ENCODE results near the gene GP2. TPM values are rescaled to one million over a fixed set of nuclear protein-coding genes. Genes with fewer than 3 reads are reported as not detected.

GP2 gene
- total RNA-seq, 1 experiment from 2014 or later, result not detected

DNA sequence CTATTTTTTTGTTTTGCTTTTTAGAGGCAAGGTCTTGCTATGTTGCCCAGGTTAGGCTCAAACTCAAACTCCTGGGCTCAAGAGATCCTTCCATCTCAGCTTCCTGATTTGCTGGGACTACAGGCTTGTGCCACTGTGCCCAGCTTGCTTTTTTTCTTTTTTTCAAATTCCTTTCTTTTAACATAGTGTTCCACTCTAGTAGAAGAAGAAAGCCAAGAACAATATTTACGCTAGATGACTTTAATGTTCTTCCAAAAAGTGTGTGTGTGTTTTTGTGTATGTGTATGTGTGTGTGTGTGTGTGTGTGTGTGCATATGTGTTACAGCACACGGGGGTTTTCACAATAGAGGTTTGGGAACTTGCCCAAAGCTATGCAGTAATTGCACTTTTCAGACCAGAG, 35.9 kb upstream of the GP2 start:
- H3K27ac Mint-ChIP-seq (ENCODE audit: low read depth, unreplicated experiment), result no peak overlapping the region
- H3K9me3 Mint-ChIP-seq (ENCODE audit: unreplicated experiment), result no peaks in the 10 kb centered on the region
- no peak for DNase-seq (ENCODE audit: unreplicated experiment)
- no peak overlapping the region for H3K4me3 Mint-ChIP-seq (ENCODE audit: unreplicated experiment)
- H3K36me3 Mint-ChIP-seq (ENCODE audit: insufficient read depth, unreplicated experiment), result peaks cover 2% of the 10 kb centered on the region
- no peak for TF ChIP-seq CTCF (IDR thresholded peaks at IDR 0.05; ENCODE audit: unreplicated experiment)
- H3K27me3 Mint-ChIP-seq (ENCODE audit: insufficient read depth, unreplicated experiment), result peaks cover 57% of the 10 kb centered on the region
- intact Hi-C loops (cut with micrococcal nuclease), result no loop called here
- ChIA-PET CTCF (interaction anchor here (0.7 to 3.9 kb wide), 2 partner anchors 21 to 200 kb away, joined by 3 to 19 read pairs; no protein-coding TSS in a partner anchor), POLR2A (no interaction called here)
- BruUV-seq (replicated peaks), result no TSS peak
- no peaks in the 10 kb centered on the region for H3K4me1 Mint-ChIP-seq (ENCODE audit: insufficient read depth, unreplicated experiment)

DNA sequence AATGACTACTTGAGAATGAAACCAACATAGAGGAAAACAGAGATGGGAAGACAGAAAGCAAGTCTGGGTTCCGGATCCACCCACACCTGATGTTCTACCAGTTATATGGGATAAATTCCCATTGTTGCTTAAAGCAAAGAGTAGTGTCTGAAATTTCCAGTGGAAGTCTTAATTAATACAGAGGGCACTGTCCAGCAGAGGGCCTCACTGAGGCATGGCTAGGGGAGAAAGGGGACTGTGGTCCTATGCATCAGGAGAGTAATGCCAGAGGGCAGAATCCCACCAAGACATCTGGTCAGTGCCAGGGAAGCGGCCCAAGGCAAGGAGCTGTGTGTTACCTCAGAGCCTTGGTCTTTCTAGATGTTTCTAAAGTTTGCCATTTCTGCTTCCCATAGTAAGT, 32.7 kb upstream of the GP2 start:
- ChIA-PET CTCF (no interaction called here), POLR2A (no interaction called here)
- Mint-ChIP-seq H3K4me1 (ENCODE audit: insufficient read depth, unreplicated experiment) (no peaks in the 10 kb centered on the region), H3K27me3 (ENCODE audit: insufficient read depth, unreplicated experiment) (peaks cover 68% of the 10 kb centered on the region), H3K36me3 (ENCODE audit: insufficient read depth, unreplicated experiment) (no peaks in the 10 kb centered on the region), H3K27ac (ENCODE audit: low read depth, unreplicated experiment) (no peak overlapping the region), H3K4me3 (ENCODE audit: unreplicated experiment) (no peak overlapping the region), H3K9me3 (ENCODE audit: unreplicated experiment) (peaks cover 8% of the 10 kb centered on the region)
- no peak for TF ChIP-seq CTCF (IDR thresholded peaks at IDR 0.05; ENCODE audit: unreplicated experiment)
- intact Hi-C loops (cut with micrococcal nuclease), result no loop called here
- no peak for DNase-seq (ENCODE audit: unreplicated experiment)
- no TSS peak for BruUV-seq (replicated peaks)

DNA sequence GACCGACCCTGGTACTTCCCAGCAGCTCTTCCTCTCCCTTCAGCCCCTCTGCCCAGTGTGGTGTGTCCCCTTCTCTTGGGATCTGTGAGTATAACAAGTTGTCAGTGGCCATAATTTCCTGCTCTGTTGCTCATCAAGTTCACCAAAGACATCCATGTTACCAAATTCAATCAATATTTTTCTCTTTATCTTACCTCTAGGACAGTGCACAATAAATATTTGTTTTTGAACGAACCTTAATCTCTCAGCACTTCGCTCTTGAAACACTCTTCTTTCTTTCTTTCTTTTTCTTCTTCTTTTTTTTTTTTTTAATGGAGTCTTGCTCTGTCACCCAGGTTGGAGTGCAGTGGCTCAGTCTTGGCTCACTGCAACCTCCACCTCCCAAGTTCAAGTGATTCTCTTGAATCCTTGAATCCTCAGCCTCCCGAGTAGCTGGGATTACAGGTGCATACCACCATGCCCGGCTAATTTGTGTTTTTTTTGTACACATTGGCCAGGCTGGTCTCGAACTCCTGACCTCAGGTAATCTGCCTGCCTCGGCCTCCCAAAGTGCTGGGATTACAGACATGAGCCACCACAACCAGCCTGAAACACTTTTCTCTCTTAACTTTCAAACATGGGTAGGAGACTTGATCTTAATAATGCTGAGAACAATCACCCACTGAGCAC, 27.9 kb upstream of the GP2 start:
- TF ChIP-seq CTCF (IDR thresholded peaks at IDR 0.05; ENCODE audit: unreplicated experiment), result no peak
- no peak for DNase-seq (ENCODE audit: unreplicated experiment)
- ChIA-PET CTCF (no interaction called here), POLR2A (no interaction called here)
- intact Hi-C loops (cut with micrococcal nuclease), result no loop called here
- peaks cover 8% of the 10 kb centered on the region for H3K9me3 Mint-ChIP-seq (ENCODE audit: unreplicated experiment)
- H3K27ac Mint-ChIP-seq (ENCODE audit: low read depth, unreplicated experiment), result no peak overlapping the region
- no peaks in the 10 kb centered on the region for H3K36me3 Mint-ChIP-seq (ENCODE audit: insufficient read depth, unreplicated experiment)
- no TSS peak for BruUV-seq (replicated peaks)
- H3K4me1 Mint-ChIP-seq (ENCODE audit: insufficient read depth, unreplicated experiment), result no peaks in the 10 kb centered on the region
- H3K27me3 Mint-ChIP-seq (ENCODE audit: insufficient read depth, unreplicated experiment), result peaks cover 51% of the 10 kb centered on the region
- H3K4me3 Mint-ChIP-seq (ENCODE audit: unreplicated experiment), result no peak overlapping the region

DNA sequence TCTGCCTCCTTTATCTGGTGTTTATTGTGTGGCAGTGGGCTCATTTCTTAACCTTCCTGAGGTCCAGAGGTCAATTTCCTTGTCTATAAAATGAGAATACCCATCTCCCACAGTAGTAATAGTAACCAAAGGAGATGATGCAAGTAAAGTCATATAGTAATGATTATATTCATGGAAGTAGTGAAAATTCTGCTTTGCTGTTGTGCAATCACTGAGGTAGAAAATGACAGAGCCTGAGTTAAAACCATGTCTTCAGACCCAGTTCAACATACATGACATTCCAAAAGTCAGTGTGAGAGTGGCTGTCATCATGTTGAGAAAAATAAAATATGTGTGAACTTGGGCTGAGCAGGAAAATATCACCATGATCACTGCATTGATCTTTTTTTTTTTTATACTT, 26.1 kb upstream of the GP2 start:
- Mint-ChIP-seq H3K27ac (ENCODE audit: low read depth, unreplicated experiment) (no peak overlapping the region), H3K4me3 (ENCODE audit: unreplicated experiment) (no peak overlapping the region), H3K36me3 (ENCODE audit: insufficient read depth, unreplicated experiment) (no peaks in the 10 kb centered on the region), H3K4me1 (ENCODE audit: insufficient read depth, unreplicated experiment) (no peaks in the 10 kb centered on the region), H3K9me3 (ENCODE audit: unreplicated experiment) (peaks cover 8% of the 10 kb centered on the region), H3K27me3 (ENCODE audit: insufficient read depth, unreplicated experiment) (peaks cover 40% of the 10 kb centered on the region)
- no peak for DNase-seq (ENCODE audit: unreplicated experiment)
- ChIA-PET POLR2A (no interaction called here), CTCF (interaction anchor here (0.7 kb wide), 1 partner anchor 30 kb away, joined by 3 read pairs; no protein-coding TSS in a partner anchor)
- TF ChIP-seq CTCF (IDR thresholded peaks at IDR 0.05; ENCODE audit: unreplicated experiment), result no peak
- no TSS peak for BruUV-seq (replicated peaks)
- intact Hi-C loops (cut with micrococcal nuclease), result no loop called here

All from MCF 10A (cell line).